Measurements from ENCODE around the gene ADAMTS3. TPM values are rescaled to one million over a fixed set of nuclear protein-coding genes. Genes with fewer than 3 reads are reported as not detected.

ADAMTS3 gene
- total RNA-seq: 0.78 and 1.0 TPM in 2 replicates

DNA sequence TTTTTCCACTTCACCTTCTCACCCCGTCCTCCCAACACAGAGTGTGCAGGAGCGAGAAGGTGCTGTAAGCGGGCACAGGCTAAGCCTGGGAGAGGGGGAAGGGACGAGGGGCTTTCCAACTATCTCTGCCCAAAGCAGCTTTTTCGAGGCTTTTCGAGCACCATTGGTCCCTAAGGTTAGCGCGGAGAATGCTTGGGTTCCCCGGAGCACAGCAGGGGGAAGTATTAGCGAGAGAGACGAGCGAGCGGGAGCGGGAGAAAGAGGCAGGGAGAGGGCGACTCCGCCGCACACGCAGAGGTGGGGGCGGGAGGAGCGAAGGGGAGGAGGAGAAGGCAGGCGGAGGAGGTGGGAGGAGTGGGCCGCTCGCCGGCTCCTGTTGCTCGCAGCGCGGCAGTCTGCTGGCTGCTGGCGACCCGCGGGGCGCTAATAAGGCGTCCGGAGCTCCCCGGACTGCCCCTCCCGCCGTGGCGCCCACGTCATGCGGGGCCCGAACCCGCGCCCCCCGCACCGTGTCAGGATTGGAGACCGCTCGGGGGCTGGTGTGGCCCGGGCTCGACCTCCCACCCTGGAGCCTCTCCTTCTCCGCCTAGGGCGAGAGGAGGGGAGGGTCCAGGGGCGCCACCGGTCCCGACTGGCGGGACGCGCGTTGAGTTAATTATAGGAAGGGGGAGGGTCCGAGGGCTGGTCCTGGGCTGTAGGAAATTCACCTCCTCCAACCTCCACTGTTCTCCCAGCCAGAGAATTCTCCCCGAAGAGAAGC, at the start of gene ADAMTS3:
Gene ADAMTS3, minus strand, starts transcription at position 263 of the 760 bp plus-strand sequence. CDS start 459 bp downstream, outside the sequence.

Measured in nasal cavity respiratory epithelium epithelial cell of viscerocranial mucosa (primary cell).